HepG2 (cell line): ENCODE measurements around the gene ALPK3. TPM values are rescaled to one million over a fixed set of nuclear protein-coding genes. Genes with fewer than 3 reads are reported as not detected.

ENCODE experiments used
- ERF ChIP-seq: IDR thresholded peaks from 2 replicates; pipeline ENCODE4 v1.6.1; 2018; ENCODE audit warnings: missing biosample characterization, missing genetic modification reagents
- FOXO1 ChIP-seq: sonication (generic); formaldehyde crosslinking; IDR thresholded peaks from 2 replicates; pipeline ENCODE4 v1.4.0; 2020; ENCODE audit warnings: missing genetic modification reagents
- MYC ChIP-seq: sonication (generic); formaldehyde crosslinking; IDR thresholded peaks from 2 replicates; pipeline ENCODE4 v1.9.0; 2021; ENCODE audit warnings: missing genetic modification reagents, borderline replicate concordance
- NBN ChIP-seq: fragments of 450-650 bp; conservative IDR thresholded peaks from 2 replicates; pipeline ENCODE4 v1.6.1; 2017
- NRL ChIP-seq: sonication (generic); formaldehyde crosslinking; IDR thresholded peaks from 2 replicates; pipeline ENCODE4 v1.5.0; 2020; ENCODE audit warnings: missing genetic modification reagents, mild to moderate bottlenecking, moderate library complexity, borderline replicate concordance
- PITX1 ChIP-seq: sonication (generic); formaldehyde crosslinking; IDR thresholded peaks from 2 replicates; pipeline ENCODE4 v1.5.1; 2020; ENCODE audit warnings: mild to moderate bottlenecking, missing genetic modification reagents
- SMYD3 ChIP-seq: sonication (generic); formaldehyde crosslinking; IDR thresholded peaks from 2 replicates; pipeline ENCODE4 v1.8.1; 2023; ENCODE audit warnings: mild to moderate bottlenecking, missing genetic modification reagents
- ZFP36L1 ChIP-seq: sonication (generic); formaldehyde crosslinking; IDR thresholded peaks from 2 replicates; pipeline ENCODE4 v1.8.0; 2022; ENCODE audit warnings: mild to moderate bottlenecking, missing genetic modification reagents, moderate library complexity
- ZNF543 ChIP-seq: sonication (generic); formaldehyde crosslinking; IDR thresholded peaks from 2 replicates; pipeline ENCODE4 v1.4.0; 2020; ENCODE audit warnings: mild to moderate bottlenecking, missing genetic modification reagents
- polyA plus RNA-seq, 8 experiments: library from polyadenylated mRNA; depleted of rRNA in 3 of 8; stranded (reverse) in 7 of 8; unstranded in 1 of 8; fragments of >200 nt; fragmentation: Illumina TruSeq in 4 of 8; extraction: Trizol in 4 of 8; gene quantifications; 2 replicates each; pipeline versions ENCODE4 v1.2.1 to v1.2.3, GENCODE V29; 2011 to 2016; ENCODE audit warnings: low read depth in 4 of 8, missing spikeins in 1 of 8, mixed read lengths in 1 of 8; ENCODE audit not compliant: insufficient read depth in 1 of 8
- total RNA-seq, 5 experiments: library from RNA; depleted of rRNA; stranded (reverse); fragments of >200 nt; fragmentation: Illumina TruSeq; extraction: Trizol; gene quantifications; 2 replicates each; pipeline ENCODE4 v1.2.3, GENCODE V29; 2016; ENCODE audit warnings: low read depth in 1 of 5
- TF ChIP-seq, protein P1 (sequence below): sonication (generic); formaldehyde crosslinking; IDR thresholded peaks from 2 replicates; pipeline ENCODE4 v1.4.0; 2020; ENCODE audit warnings: low read depth, mild to moderate bottlenecking, missing genetic modification reagents
- TF ChIP-seq, protein P2 (sequence below): sonication (generic); formaldehyde crosslinking; IDR thresholded peaks from one replicate; pipeline ENCODE4 v1.5.1; 2020; ENCODE audit warnings: mild to moderate bottlenecking, missing genetic modification reagents; ENCODE audit errors: not compliant biosample characterization
- TF ChIP-seq, protein P3 (sequence below): sonication (generic); formaldehyde crosslinking; IDR thresholded peaks from 2 replicates; pipeline ENCODE4 v1.5.1; 2020; ENCODE audit warnings: missing genetic modification reagents, mild to moderate bottlenecking, borderline replicate concordance
- TF ChIP-seq, protein P4 (sequence below), 2 experiments: fragments of 450-650 bp in 1 of 2; sonication (generic) in 1 of 2; formaldehyde crosslinking; IDR thresholded peaks; 2 replicates each; pipeline versions ENCODE4 v1.5.0 to v1.8.0; 2020 to 2022; ENCODE audit warnings: mild to moderate bottlenecking in 1 of 2, missing genetic modification reagents in 1 of 2
- TF ChIP-seq, protein P5 (sequence below): IDR thresholded peaks from 2 replicates; pipeline ENCODE4 v1.6.1; 2016; ENCODE audit warnings: mild to moderate bottlenecking, missing biosample characterization, missing genetic modification reagents

The ALPK3 gene
- total and polyA plus RNA-seq, 2 of the 13 experiments (the other 11 are each of a cell fraction or from before 2014, with no cell fraction given) = 0.04 to 0.42 TPM

DNA sequence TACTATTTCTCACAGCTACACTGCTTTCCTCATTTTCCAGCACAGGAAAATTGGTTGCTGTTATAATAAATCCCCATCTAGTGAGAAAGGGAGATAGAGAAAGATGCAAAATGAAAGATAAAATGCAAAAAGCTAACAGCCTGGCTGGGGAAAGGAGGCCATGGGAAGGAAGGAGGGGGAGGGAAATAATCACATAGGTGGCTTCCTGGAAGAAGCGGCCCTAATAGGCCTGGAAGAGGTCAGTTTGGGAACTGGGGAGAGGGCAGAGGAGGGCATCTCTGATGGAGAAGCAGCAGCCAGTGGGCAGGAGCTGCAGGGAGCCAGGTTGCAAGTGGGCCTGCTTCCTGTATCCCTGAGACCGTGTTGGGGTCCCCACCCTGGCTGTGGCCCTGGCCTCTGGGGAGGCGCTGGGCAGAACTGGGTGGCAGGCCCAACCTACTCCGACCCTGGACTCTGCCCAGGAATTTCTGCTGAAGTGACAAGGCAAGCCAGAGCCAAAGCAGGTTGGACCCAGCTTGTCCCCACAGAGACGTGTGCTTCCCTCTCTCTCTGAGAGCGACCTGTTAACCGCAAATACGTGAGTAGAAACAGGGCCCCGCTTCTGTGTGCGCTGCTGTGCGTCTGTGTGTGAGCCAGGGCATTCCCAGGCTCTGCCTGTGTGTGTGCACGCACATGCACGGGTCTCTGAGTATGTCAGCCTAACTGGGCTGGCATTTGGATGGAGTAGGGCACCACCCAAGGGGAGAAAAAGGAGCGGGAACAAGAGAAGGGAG is 69.2 kb downstream of the ALPK3 start (continued):
- TF ChIP-seq, protein P1, sequence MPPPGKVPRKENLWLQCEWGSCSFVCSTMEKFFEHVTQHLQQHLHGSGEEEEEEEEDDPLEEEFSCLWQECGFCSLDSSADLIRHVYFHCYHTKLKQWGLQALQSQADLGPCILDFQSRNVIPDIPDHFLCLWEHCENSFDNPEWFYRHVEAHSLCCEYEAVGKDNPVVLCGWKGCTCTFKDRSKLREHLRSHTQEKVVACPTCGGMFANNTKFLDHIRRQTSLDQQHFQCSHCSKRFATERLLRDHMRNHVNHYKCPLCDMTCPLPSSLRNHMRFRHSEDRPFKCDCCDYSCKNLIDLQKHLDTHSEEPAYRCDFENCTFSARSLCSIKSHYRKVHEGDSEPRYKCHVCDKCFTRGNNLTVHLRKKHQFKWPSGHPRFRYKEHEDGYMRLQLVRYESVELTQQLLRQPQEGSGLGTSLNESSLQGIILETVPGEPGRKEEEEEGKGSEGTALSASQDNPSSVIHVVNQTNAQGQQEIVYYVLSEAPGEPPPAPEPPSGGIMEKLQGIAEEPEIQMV (CRISPR knock-in tag) = no peak; the same call in 1 of the 2 replicates
- TF ChIP-seq, protein P2, sequence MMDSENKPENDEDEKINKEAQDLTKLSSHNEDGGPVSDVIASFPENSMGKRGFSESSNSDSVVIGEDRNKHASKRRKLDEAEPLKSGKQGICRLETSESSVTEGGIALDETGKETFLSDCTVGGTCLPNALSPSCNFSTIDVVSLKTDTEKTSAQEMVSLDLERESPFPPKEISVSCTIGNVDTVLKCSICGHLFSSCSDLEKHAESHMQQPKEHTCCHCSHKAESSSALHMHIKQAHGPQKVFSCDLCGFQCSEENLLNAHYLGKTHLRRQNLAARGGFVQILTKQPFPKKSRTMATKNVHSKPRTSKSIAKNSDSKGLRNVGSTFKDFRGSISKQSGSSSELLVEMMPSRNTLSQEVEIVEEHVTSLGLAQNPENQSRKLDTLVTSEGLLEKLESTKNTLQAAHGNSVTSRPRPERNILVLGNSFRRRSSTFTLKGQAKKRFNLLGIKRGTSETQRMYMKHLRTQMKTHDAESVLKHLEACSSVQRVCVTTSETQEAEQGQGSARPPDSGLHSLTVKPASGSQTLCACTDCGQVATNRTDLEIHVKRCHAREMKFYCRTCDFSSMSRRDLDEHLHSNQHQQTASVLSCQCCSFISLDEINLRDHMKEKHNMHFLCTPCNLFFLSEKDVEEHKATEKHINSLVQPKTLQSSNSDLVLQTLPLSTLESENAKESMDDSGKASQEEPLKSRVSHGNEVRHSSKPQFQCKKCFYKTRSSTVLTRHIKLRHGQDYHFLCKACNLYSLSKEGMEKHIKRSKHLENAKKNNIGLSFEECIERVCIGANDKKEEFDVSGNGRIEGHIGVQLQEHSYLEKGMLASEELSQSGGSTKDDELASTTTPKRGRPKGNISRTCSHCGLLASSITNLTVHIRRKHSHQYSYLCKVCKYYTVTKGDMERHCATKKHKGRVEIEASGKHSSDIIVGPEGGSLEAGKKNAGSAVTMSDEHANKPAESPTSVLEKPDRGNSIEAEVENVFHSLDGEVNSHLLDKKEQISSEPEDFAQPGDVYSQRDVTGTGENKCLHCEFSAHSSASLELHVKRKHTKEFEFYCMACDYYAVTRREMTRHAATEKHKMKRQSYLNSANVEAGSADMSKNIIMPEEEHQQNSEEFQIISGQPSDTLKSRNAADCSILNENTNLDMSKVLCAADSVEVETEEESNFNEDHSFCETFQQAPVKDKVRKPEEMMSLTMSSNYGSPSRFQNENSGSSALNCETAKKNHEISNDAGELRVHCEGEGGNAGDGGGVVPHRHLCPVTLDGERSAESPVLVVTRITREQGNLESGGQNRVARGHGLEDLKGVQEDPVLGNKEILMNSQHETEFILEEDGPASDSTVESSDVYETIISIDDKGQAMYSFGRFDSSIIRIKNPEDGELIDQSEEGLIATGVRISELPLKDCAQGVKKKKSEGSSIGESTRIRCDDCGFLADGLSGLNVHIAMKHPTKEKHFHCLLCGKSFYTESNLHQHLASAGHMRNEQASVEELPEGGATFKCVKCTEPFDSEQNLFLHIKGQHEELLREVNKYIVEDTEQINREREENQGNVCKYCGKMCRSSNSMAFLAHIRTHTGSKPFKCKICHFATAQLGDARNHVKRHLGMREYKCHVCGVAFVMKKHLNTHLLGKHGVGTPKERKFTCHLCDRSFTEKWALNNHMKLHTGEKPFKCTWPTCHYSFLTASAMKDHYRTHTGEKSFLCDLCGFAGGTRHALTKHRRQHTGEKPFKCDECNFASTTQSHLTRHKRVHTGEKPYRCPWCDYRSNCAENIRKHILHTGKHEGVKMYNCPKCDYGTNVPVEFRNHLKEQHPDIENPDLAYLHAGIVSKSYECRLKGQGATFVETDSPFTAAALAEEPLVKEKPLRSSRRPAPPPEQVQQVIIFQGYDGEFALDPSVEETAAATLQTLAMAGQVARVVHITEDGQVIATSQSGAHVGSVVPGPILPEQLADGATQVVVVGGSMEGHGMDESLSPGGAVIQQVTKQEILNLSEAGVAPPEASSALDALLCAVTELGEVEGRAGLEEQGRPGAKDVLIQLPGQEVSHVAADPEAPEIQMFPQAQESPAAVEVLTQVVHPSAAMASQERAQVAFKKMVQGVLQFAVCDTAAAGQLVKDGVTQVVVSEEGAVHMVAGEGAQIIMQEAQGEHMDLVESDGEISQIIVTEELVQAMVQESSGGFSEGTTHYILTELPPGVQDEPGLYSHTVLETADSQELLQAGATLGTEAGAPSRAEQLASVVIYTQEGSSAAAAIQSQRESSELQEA = no peak
- TF ChIP-seq PITX1 (CRISPR knock-in tag) (peak; percentile 70; the same call in 1 of the 2 replicates), ZNF543 (CRISPR knock-in tag) (peak; percentile 75; the same call in 1 of the 2 replicates), NBN (no peak), ZFP36L1 (CRISPR knock-in tag) (no peak), ERF (CRISPR knock-in tag) (peak; percentile 51; the same call in 1 of the 2 replicates), NRL (peak; percentile 86), MYC (peak; percentile 53; the same call in 1 of the 2 replicates), SMYD3 (CRISPR knock-in tag) (0 out of 2 replicates have a peak, but pooled peaks have one; percentile 38), FOXO1 (CRISPR knock-in tag) (peak; percentile 54; the same call in 1 of the 2 replicates)
- TF ChIP-seq, protein P3, sequence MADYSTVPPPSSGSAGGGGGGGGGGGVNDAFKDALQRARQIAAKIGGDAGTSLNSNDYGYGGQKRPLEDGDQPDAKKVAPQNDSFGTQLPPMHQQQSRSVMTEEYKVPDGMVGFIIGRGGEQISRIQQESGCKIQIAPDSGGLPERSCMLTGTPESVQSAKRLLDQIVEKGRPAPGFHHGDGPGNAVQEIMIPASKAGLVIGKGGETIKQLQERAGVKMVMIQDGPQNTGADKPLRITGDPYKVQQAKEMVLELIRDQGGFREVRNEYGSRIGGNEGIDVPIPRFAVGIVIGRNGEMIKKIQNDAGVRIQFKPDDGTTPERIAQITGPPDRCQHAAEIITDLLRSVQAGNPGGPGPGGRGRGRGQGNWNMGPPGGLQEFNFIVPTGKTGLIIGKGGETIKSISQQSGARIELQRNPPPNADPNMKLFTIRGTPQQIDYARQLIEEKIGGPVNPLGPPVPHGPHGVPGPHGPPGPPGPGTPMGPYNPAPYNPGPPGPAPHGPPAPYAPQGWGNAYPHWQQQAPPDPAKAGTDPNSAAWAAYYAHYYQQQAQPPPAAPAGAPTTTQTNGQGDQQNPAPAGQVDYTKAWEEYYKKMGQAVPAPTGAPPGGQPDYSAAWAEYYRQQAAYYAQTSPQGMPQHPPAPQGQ = no peak
- TF ChIP-seq, protein P4, sequence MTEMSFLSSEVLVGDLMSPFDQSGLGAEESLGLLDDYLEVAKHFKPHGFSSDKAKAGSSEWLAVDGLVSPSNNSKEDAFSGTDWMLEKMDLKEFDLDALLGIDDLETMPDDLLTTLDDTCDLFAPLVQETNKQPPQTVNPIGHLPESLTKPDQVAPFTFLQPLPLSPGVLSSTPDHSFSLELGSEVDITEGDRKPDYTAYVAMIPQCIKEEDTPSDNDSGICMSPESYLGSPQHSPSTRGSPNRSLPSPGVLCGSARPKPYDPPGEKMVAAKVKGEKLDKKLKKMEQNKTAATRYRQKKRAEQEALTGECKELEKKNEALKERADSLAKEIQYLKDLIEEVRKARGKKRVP (CRISPR knock-in tag; IDR thresholded peaks at IDR 0.05) = no peak
- TF ChIP-seq, protein P5, sequence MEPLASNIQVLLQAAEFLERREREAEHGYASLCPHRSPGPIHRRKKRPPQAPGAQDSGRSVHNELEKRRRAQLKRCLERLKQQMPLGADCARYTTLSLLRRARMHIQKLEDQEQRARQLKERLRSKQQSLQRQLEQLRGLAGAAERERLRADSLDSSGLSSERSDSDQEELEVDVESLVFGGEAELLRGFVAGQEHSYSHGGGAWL (CRISPR knock-in tag) = no peak
